ENCODE data around the gene KLHL42.
A peak's percentile ranks its signal among the peaks of the same experiment; 100 is the strongest.
"Not testable (repeated sequence)": the region's sequence is repeated elsewhere in the genome, so short reads cannot be mapped to it uniquely, and the experiment has no call there.

The KLHL42 gene

DNA sequence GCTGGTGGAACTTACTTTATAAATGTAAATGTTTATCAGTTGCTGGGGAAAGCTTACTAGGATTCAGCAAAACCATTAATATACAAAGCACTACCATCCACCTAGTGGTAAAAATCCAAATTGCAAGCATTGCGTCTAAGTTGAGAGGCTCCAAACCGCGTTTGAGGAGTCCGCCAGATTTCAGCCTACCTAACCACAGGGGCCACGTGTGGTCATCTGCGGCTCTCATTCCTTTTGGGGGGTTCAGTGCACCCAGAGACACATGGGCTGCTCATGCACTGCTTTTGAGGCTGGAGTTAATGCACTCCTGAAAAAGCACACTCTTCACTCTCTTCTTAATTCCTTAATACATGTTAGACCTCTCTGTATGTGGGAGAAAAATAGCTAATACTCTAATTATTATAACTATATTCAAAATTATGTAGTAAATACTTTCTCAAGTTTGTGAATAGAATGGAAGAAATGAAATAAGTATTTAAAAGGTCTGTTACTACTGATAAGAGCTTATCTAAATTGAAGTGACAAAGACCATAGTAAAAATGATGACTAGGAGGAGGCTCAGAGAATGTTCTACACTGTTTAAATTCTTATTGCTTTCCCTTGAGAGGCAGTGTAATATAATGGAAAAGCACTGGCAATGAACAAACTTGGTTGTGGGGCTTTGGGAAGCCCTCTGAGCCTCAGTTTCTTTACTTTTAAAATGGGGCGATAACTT, 41.4 kb downstream of the KLHL42 start:
- peak; percentile 37 for DNase-seq

DNA sequence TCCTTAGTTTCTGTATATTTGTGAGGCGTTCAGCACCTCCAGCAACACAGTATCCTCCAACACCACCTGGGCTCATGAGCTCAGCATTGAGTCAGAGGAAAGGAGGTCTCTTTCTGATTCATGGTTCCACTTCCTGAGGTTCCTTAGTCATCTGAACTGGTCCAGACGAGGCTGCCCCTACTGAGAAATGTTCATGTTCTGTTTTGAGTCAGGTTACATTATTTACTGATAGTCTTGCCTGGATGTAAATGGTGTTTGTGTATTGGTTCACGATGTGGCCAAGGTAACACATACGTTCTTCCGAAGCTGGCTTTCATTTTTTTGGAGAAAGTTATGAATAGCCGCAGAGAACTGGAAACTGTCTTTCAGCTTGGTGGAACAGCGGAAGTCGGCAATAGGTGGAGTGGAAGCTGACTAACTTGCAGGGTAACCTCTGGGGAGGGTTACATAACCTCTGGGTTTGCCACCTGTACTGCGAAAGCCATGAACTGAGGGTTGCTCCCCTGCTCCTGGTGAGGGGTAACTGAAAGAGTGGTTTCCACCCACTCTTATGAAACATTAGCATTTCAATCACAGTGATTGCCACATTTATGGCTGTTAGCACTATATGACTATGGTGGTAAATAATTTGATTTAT, 42.2 kb downstream of the KLHL42 start:
- peak; percentile 71 for DNase-seq

DNA sequence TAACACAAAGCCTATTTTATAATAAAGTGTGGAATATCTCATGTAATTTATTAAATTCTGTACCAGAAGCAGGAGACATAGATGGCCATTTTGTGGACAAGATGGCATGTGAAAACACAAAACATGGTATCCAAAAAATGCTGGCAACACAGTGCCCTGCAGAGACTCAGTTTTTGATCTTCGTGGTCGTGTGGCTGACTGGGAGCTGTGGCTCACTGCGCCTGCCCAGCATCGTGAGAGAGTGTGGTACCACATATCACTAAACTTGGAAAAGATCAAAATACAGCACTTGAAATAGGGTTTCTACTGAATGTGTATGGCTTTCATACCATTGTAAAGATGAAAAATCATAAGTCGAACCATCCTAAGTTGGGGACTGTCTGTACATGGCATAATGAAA, 43.0 kb downstream of the KLHL42 start:
- no peak for DNase-seq

DNA sequence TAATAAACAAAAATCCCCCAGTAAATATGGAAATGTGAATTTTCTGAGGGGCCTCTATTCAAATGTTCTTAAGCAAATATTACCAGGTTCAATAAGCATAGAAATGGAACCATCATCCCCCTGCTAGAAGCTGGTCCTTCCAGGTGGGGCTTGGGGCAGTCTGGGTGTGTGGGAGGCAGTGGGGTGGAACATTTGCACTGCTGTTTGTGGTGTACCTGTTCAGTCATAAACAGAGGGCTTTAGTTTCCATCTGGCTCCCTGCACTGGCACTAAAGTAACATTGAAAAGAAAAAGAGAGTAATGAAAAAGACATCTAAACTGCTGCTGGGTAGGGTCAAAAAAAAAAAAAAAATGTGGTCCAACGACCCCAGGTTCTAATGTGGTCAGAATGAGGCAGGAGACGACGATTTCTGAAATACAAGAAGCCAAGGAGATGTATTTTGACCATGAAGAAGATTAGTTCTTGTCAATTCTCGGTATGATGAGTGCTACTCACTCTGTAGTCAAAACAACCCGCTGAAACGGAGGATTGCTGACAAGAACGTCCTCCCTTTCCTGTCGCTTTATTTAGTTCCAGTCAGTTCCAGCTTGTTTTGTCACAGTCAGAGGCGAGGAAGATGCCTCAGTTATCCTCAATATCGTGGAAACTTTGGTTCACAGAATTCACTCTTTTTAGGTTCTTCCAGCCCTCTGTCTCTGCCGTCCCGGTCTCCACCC, 44.3 kb downstream of the KLHL42 start:
- DNase-seq = no peak

DNA sequence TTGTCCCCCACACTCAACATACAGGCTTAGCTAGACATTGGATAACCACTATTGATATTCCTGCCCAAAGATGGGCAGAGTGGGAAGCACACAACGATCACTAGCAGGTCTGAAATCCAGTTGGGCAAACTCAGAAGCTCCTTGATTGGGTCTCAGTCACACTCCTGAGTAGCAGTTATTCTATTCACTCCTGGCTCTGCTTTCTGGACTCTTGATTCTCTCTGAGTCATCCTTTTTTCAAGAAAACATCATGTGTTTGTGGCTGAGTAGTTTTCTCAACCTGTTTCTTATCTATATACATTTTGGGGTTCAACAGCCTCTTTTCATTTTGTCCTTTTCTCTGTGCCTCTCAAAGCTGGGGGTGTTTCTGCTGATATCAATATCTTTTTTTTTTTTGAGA, 46.0 kb downstream of the KLHL42 start:
- no peak for DNase-seq

DNA sequence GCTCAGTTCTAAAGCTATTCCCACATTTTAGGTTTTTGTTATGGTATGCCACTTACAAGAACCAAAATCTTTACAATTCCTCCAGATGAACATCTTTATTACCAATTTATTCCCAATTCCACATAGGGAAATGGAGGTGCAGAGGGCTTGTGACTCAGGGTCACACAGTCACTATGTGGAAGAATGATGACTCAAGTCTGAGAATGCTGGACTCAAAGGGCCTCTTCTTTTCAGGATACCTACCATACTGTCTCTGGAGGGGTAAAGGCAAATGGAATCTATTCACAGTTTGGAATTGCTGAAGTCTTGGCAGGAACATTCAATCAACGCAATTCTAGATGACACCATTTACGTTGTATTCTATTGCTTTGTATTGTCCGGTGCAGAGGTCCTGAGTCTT, 48.2 kb downstream of the KLHL42 start:
- DNase-seq = no peak

DNA sequence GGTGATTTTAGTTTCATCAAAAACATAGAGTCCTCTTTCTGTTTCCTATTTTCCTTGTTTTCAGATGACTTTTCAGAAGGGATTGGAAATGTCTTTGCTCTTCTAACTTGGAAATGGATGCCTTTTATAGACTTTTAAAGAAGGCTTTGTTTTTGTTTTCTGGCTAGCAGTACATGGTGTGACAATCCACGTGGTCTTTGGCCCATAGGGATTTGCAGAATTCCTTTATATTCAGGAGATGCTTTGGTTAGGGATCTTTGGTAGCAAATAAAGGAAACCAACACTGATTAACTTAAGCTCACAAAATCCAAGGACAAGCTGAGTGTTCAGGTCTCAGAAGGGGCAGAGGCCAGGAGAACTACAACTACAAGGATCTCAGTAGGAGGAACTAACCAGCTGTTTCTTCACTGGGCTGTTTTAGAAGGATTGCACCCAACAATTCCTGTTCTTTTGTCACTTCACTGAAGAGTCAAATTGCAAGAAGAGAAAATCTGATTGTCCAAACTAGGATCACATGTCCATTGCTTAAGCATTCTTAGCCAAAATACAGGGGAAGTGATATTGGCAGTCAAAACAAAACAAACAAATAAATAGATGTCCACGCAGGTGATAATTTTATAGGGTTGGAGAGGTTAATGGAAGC, 58.6 kb downstream of the KLHL42 start:
- DNase-seq = no peak

DNA sequence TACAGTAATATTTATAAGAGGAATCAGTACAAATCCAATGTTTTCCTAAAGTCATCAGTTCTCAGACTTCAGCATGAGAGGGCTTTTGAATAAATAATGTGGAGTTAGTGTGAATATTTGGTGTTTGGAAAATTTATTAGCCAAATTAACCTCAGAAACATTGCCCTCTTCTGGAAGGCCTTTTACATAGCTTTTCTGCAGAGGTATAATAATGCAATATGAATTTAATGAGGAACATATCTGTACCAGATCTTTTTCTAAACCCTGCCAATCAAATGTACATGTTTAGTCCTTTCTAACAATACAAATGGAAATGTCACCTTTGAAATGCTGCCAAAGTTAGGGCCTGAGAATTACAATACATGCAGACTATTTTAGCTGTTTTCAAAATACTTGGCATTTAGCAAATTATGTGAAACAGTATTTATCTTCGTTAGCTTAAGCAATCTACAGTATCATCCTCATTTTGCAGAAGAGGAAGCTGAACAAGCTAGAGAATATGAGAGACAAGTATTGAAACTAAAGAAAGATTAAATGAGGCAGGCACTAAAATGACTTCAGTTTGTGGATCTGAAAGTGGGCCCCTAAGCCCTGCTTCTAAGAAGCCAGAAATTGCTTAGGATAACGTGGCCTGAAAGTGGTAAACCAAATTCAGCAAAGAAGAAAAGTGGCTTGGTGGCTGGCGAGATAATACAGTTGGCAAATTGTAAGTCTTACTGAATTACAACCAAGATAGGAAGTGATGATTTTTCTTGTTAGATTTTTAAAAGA, 60.4 kb downstream of the KLHL42 start:
- no peak for DNase-seq

DNA sequence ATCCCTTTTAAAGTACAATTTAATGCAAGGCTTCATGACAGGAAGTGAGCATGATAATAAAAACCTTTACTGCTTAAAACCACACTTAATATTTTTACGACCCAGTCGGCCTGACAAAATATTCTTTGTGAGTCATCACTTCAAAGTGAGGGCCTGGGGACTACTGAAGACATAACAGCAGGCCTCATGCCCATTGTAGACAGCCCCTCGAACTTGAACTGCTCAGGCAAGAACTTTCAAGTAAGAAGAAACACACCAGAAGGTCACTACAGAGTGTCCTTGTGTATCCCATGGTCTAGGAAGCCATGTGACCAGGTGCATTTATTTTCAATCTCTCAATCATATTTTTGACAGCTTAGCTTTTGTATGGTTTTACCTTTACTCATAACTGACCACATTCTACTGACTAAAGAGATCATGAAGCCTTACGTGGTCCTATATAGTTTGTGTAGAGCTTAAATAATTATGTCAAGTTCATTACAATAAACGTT, 61.4 kb downstream of the KLHL42 start:
- no peak for DNase-seq

DNA sequence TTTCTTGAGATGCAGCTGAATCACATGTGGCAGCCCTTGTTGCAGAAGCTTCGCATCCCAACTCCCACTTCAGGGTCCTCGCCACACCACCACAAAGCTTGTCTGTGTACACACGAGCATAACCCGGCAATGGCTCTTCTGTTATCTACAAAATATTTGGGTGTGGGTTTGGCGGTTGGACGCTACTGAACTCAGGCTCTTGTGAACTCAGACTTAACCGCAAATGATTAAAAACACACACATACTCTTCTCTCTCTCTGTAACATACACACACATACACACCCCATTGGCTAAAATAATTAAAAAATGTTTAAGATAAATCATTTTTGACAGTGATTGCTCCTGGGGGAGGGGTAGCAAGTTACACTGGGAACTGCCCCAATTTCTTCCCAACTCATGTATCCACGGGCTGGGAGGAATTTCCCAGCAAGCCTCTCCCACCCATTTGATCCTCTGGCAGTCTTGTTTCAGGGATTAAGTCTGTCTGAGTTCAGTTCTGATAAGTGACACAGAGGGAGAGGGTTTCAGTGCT, 63.7 kb downstream of the KLHL42 start:
- DNase-seq = no peak

DNA sequence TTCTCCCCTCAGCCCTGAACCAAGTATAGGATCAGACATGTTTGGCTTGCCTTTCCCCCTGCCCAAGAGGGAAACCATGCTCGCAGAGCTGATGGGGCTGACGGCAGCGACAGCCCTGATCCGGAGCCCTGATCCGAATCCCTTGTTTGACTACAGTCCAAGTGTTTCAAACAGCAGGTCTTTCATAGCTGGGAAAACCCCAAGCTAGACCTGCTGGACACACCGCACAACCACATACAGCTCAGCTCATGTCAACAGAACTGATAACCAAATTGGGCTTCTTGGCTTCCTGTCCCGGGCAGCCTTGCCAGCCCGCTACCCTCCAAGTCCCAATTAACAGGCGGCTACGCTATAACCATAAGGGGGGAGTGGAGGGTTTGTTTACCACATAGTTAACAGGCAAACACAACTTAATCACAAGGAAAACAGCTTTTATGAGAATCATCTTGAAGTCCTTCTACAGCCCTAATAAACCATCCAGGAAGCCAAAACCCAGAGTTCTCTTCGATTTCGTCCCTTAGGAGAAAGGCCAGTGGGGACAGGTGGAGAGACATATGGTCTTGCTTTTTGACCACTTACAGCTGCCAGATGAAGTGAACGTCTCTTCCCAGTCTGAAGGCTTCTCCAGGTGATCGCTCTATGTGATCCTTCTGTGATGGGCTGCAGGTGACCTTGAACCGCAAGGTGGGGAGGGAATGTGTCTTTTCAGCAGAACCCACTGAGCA, 64.5 kb downstream of the KLHL42 start:
- DNase-seq = no peak

DNA sequence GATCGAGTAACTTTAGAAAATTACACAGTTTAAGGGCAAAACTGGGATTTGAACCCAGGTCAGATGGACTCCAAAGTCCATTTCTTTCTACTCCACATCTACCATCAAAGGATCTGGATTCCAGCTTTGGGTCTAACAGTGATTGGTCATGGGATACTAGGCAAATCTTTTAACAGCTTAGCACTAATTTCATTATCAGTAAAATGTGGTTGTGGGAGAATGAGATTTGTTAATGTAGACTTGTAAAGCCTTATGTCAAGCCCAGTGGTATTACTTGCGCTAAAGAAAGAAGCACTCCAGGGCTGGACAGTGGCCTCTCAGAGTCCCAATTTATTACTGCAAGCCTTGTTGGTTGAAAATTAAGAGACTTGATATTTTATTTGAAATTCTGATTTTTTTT, 65.2 kb downstream of the KLHL42 start:
- DNase-seq = no peak

DNA sequence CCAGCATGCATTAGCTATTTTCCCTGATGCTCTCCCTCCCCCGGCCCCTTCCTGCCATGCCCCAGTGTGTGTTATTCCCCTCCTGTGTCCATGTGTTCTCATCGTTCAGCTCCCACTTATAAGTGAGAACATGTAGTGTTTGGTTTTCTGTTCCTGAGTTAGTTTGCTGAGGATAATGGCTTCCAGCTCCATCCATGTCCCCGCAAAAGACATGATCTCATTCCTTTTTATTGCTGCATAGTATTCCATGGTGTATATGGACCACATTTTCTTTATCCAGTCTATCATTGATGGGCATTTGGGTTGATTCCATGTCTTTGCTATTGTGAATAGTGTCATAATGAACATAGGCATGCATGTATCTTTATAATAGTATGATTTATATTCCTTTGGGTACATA, 65.7 kb downstream of the KLHL42 start:
- DNase-seq = not testable (repeated sequence)

DNA sequence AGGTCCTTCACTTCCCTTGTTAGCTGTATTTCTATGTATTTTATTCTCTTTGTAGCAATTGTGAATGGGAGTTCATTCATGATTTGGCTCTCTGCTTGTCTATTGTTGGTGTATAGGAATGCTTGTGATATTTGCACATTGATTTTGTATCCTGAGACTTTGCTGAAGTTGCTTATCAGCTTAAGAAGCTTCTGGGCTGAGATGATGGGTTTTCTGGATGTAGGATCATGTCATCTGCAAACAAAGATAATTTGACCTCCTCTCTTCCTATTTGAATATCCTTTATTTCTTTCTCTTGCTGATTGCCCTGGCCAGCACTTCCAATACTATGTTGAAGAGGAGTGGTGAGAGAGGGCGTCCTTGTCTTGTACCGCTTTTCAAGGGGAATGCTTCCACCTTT, 67.3 kb downstream of the KLHL42 start:
- DNase-seq = not testable (repeated sequence)

DNA sequence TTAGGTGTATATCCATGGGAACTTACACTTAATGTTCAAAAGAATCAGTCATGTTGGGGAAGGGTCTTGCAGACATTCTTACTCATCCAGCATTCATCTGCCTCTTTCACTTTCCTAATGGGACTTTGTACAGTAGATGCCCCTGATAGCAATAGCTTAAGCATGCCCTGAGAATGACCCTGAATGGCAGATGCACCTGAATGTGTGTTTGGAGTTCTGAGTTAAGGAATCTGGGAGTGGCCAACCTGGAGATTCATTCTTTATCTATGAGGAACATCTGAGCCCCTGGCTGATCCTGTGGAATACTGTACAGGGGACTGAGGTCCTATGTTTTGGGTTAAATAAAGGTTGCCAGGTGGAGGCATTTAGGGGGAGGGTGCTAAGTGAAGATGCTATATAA, 71.3 kb downstream of the KLHL42 start:
- DNase-seq = no peak

DNA sequence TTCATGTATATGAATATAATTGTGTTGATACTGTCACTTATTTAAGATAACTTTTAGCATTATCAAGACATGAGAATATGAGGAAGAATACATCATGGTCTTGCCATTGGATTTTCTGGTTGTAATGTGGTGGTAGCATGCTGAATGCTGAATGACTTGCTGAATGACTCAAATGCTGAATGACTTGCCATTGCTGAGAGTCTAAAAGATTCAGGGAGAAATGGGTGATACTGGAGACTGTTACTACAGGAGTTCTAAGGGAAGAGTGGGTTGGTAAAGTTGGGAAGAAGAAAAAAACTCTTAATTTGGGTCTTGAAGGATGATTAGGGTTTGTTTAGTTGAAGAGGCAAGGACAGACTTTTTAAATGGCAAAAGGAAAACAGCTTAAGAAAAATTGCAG, 72.1 kb downstream of the KLHL42 start:
- no peak for DNase-seq

All from central memory CD4-positive, alpha-beta T cell (primary cell).